ENCODE results near the gene PHF19. TPM values are rescaled to one million over a fixed set of nuclear protein-coding genes. Genes with fewer than 3 reads are reported as not detected.

PHF19 gene
- polyA plus RNA-seq, 3 donors: 12.6 to 61.0 (median 12.7) TPM

DNA sequence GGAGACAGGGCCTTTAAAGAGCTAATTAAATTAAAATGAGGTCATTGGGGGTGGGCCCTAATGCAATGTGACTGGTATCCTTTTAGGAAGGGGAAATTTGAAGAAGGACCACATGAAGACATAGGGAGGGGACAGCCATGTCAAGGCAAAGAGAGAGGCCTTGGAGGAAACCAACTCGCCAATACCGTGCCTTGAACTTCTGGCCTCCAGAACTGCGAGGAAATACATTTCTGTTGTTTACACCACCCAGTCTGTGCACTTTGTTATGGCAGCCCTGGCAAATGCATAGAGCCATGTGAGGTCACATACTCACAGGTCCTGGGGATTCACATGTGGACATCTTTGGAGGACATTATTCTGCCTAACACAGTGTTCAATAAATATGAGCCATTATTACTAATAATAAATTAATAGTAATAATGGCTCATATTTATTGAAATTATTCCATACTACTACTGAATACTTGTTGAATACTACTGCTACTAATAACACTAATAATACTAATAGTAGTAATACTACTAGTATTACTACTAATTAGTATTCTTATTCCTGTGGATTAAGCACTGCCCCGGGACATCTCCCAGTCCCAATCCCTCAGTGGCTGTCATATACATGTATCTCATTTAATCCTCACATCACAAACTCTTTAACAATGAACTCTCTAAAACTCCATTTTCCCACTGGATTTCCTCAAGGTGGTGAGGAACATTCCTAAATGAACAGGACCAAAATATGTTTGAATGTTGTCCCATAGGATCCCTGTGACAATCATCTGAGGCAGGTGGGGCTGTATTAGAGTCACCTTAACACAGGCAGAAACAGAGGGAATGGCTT lies 41.2 kb upstream of the PHF19 start:
- H4K20me1 ChIP-seq (ENCODE audit: insufficient read depth, low read length): no peaks in the 10 kb centered on the region
- Mint-ChIP-seq H3K36me3 (peaks cover 13 to 21% of the 10 kb centered on the region in 2 donors), H3K4me3 (no peak overlapping the region), H3K27me3 (ENCODE audit: low read depth in 3 of 3) (no peaks in the 10 kb centered on the region), H3K4me1 (peaks cover 5% of the 10 kb centered on the region), H3K27ac (no peak overlapping the region), H3K9me3 (peaks cover 0 to 6% (median 2%) of the 10 kb centered on the region in 7 donors)
- H3K36me3 ChIP-seq (replicated peaks in 1 of 2; ENCODE audit: control insufficient read depth in 1 of 2, insufficient read depth in 2 of 2, low read length in 2 of 2): no peaks in the 10 kb centered on the region
- no peak overlapping the region for H3K4me2 ChIP-seq (replicated peaks; ENCODE audit: extremely low read depth, low read length, poor library complexity, severe bottlenecking)
- no peaks in the 10 kb centered on the region for H3K4me1 ChIP-seq (ENCODE audit: control insufficient read depth in 1 of 2, insufficient read depth in 2 of 2, low read length in 2 of 2)
- intact Hi-C loops (cut with micrococcal nuclease): no loop called here
- H3K9me3 ChIP-seq (replicated peaks in 1 of 2; ENCODE audit: control insufficient read depth in 1 of 2, insufficient read depth in 1 of 2, low read length in 2 of 2): no peaks in the 10 kb centered on the region
- no peak for TF ChIP-seq CTCF (IDR thresholded peaks at IDR 0.05)
- no peak overlapping the region for H3K9ac ChIP-seq (ENCODE audit: insufficient read depth, low read length, poor library complexity, severe bottlenecking)
- no peak overlapping the region for H3K27ac ChIP-seq (ENCODE audit: low read depth in 1 of 2, low read length in 2 of 2)
- no peaks in the 10 kb centered on the region for H3K79me2 ChIP-seq (ENCODE audit: insufficient read depth, low read length)
- no peak overlapping the region for H3K4me3 ChIP-seq (replicated peaks in 1 of 3; ENCODE audit: low read depth in 2 of 3, low read length in 3 of 3)
- H3K27me3 ChIP-seq (ENCODE audit: control insufficient read depth in 2 of 2, insufficient read depth in 2 of 2, low read length in 2 of 2): no peaks in the 10 kb centered on the region
- WGBS (ENCODE audit: insufficient coverage): no CpG with 5 or more reads among the region's 4 CpGs
- DNase-seq: no peak
- H2AFZ ChIP-seq (ENCODE audit: insufficient read depth, low read depth, low read length, poor library complexity, severe bottlenecking): no peak overlapping the region

DNA sequence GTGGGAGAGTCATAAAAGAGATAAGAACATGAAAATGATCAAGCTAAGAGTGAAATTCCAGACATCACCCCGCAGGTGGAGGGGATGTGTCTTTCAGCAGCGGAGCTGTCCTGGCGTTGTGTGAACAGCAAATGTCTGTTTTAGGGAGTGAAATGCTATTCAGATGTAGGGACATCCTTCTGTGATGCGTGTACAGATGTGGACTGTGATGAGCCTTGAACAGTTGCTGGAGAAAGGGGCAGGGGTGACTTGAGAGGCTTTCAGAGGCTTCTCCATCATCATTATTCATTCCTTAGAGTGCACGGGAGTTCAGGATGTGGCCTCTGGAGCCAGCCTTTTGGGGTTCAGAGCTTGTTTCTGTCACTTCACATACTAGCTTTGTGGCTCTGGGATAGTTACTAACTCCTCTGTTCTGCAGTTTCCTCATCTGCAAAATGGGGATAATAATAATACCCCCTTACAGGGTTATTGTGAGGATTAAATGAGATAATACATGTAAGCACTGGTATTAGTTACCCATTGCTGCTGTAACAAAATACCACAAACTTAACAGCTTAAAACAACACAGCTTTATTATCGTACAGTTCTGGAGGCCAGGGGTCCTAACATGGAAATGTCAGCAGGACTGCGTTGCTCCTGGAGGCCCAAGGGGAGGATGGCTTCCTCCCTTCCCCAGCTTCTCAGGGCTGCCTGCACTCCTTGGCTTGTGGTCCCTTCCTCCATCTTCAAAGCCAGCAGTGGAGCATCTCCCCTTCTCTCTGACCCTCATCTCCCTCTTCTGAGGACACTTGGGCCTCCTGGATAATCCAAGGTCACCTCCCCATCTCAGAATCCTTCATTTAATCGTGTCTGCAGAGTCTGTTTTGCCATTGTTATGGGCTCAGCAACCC lies 40.2 kb upstream of the PHF19 start:
- H3K36me3 Mint-ChIP-seq: peaks cover 9 to 28% of the 10 kb centered on the region in 2 donors
- intact Hi-C loops (cut with micrococcal nuclease): no loop called here
- no peak overlapping the region for H3K9ac ChIP-seq (ENCODE audit: insufficient read depth, low read length, poor library complexity, severe bottlenecking)
- no peak overlapping the region for H3K27ac ChIP-seq (ENCODE audit: low read depth in 1 of 2, low read length in 2 of 2)
- no peak overlapping the region for H2AFZ ChIP-seq (ENCODE audit: insufficient read depth, low read depth, low read length, poor library complexity, severe bottlenecking)
- TF ChIP-seq CTCF (IDR thresholded peaks at IDR 0.05): no peak
- no peaks in the 10 kb centered on the region for H3K9me3 ChIP-seq (replicated peaks in 1 of 2; ENCODE audit: control insufficient read depth in 1 of 2, insufficient read depth in 1 of 2, low read length in 2 of 2)
- peaks cover 5% of the 10 kb centered on the region for H3K4me1 Mint-ChIP-seq
- H3K4me3 ChIP-seq (replicated peaks in 1 of 3; ENCODE audit: low read depth in 2 of 3, low read length in 3 of 3): no peak overlapping the region
- H3K4me2 ChIP-seq (replicated peaks; ENCODE audit: extremely low read depth, low read length, poor library complexity, severe bottlenecking): no peak overlapping the region
- WGBS (ENCODE audit: insufficient coverage): 96% methylated on average over 6 of the region's 8 CpGs
- no peaks in the 10 kb centered on the region for H3K27me3 ChIP-seq (ENCODE audit: control insufficient read depth in 2 of 2, insufficient read depth in 2 of 2, low read length in 2 of 2)
- no peaks in the 10 kb centered on the region for H4K20me1 ChIP-seq (ENCODE audit: insufficient read depth, low read length)
- no peak overlapping the region for H3K4me3 Mint-ChIP-seq
- no peaks in the 10 kb centered on the region for H3K4me1 ChIP-seq (ENCODE audit: control insufficient read depth in 1 of 2, insufficient read depth in 2 of 2, low read length in 2 of 2)
- H3K27me3 Mint-ChIP-seq (ENCODE audit: low read depth in 3 of 3): no peaks in the 10 kb centered on the region
- no peak for DNase-seq
- H3K9me3 Mint-ChIP-seq: peaks cover 0 to 6% (median 2%) of the 10 kb centered on the region in 7 donors
- peak overlapping the region in 1 of 7 donors; percentile 42 for H3K27ac Mint-ChIP-seq
- H3K36me3 ChIP-seq (replicated peaks in 1 of 2; ENCODE audit: control insufficient read depth in 1 of 2, insufficient read depth in 2 of 2, low read length in 2 of 2): no peaks in the 10 kb centered on the region
- H3K79me2 ChIP-seq (ENCODE audit: insufficient read depth, low read length): no peaks in the 10 kb centered on the region
